ENCODE results near the gene SLC10A1. TPM values are rescaled to one million over a fixed set of nuclear protein-coding genes. Genes with fewer than 3 reads are reported as not detected.

Gene SLC10A1
- total and polyA plus RNA-seq, 2 of the 8 experiments (the other 6 are each of a cell fraction or from before 2014, with no cell fraction given): not detected

- no peak for TF ChIP-seq SP2 (IDR thresholded peaks at IDR 0.05; ENCODE audit: low read length)
- no peak for TF ChIP-seq TCF12 (IDR thresholded peaks at IDR 0.05; ENCODE audit: low read depth, low read length)
- no peak for TF ChIP-seq SP4 (IDR thresholded peaks at IDR 0.05; ENCODE audit: low read length)
Observed at GRCh38 chr14:69807192-69807591, 10.2 kb upstream of the SLC10A1 start (continued).

Measured in H1 (cell line).